Endothelial cell of umbilical vein (primary cell): ENCODE results near the gene SEMA5A.

Source experiments
- MYC ChIP-seq: IDR thresholded peaks from one replicate; pipeline ENCODE4 v1.6.1; 2011; ENCODE audit warnings: mild to moderate bottlenecking, low read depth, low read length
- POLR2AphosphoS5 ChIP-seq: IDR thresholded peaks from 2 replicates; pipeline ENCODE4 v1.6.1; 2012; ENCODE audit warnings: low read depth, mild to moderate bottlenecking, control low read depth, low read length, moderate library complexity; ENCODE audit not compliant: insufficient read depth

- TF ChIP-seq MYC (no peak), POLR2AphosphoS5 (no peak)
Measured at GRCh38 chr5:9324348-9325077, 221.4 kb downstream of the SEMA5A start.
